ENCODE results near the gene KRT79.

KRT79 gene

DNA sequence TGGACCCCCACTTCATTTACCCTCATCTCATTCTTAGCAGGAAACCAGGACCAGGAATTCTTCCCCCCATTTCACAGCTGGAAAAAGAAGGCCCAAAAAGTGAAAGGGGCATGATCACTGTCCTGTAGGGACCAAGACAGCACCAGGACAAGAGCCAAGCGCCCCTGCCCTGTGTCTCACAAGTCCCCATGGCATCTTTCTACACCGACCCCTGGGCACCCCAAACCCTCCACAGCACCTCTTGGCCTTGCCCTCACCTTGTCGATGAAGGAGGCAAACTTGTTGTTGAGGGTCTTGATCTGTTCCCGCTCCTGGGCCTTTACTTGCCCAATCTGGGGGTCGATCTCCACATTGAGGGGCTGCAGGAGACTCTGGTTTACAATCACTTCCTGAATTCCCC, 57.7 kb downstream of the KRT79 start:
- Histone ChIP-seq H3K36me3 (no peaks in the 10 kb centered on the region), H3K27me3 (peaks cover 27% of the 10 kb centered on the region), H3K4me1 (ENCODE audit: control insufficient read depth in 1 of 2, insufficient read depth in 1 of 2, low read depth in 1 of 2, low read length in 1 of 2) (no peaks in the 10 kb centered on the region), H3K27ac (no peak overlapping the region), H3K4me3 (ENCODE audit: low read depth in 1 of 2, low read length in 1 of 2) (no peak overlapping the region), H3K9me3 (no peaks in the 10 kb centered on the region)
- TF ChIP-seq, protein P1, sequence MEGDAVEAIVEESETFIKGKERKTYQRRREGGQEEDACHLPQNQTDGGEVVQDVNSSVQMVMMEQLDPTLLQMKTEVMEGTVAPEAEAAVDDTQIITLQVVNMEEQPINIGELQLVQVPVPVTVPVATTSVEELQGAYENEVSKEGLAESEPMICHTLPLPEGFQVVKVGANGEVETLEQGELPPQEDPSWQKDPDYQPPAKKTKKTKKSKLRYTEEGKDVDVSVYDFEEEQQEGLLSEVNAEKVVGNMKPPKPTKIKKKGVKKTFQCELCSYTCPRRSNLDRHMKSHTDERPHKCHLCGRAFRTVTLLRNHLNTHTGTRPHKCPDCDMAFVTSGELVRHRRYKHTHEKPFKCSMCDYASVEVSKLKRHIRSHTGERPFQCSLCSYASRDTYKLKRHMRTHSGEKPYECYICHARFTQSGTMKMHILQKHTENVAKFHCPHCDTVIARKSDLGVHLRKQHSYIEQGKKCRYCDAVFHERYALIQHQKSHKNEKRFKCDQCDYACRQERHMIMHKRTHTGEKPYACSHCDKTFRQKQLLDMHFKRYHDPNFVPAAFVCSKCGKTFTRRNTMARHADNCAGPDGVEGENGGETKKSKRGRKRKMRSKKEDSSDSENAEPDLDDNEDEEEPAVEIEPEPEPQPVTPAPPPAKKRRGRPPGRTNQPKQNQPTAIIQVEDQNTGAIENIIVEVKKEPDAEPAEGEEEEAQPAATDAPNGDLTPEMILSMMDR (IDR thresholded peaks at IDR 0.05), result no peak

DNA sequence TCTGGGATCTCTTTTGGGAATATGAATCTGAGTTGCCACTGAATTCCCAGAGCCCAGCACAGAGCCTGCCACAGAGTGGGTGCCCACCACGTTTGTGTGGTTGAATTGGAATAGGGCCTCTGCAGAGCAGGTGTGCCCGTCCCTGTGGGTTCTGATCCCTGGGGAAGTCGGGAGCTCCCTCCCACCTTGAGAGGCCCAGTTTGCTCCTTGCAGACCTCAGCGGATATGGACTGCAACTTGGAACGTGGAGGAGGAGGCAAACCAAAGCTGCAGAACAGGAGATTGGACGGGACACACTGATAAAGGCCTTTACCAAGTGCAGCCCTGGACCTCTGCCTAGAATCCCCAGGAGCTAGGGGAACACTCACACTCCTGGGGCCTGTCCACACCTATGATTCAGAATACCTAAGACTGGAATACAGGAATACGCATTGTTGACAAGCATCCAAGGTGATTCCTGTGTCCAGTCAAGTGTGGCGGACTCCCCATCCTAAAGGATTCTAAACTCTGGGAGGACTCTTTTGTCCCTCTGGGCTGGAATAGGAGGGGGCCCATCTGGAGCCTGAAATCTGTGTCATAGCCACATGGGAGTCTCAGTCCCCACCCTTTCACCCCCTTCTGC, 59.4 kb downstream of the KRT79 start:
- Histone ChIP-seq H3K4me1 (ENCODE audit: control insufficient read depth in 1 of 2, insufficient read depth in 1 of 2, low read depth in 1 of 2, low read length in 1 of 2) (no peaks in the 10 kb centered on the region), H3K27me3 (peaks cover 10% of the 10 kb centered on the region), H3K27ac (no peak overlapping the region), H3K9me3 (no peaks in the 10 kb centered on the region), H3K36me3 (no peaks in the 10 kb centered on the region), H3K4me3 (ENCODE audit: low read depth in 1 of 2, low read length in 1 of 2) (no peak overlapping the region)
- TF ChIP-seq, protein P1 (IDR thresholded peaks at IDR 0.05), result no peak

DNA sequence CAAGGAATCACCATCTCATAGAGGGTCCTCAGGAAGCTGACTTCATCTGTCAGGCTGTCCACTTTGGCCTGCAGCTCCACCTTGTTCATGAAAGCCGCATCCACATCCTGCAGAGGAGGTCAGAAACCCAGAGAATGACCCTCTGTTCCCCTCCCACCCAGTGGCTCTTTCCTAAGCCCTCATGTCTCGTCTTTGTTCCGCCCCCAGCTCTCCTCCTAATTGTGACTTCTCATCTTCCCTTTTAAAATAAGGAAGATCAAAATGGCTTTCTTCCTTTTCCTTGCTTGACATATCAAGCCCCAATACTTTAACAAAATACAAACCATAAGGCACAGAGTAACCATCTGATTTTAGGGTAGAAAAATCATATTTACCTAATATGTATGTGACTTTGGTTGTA, 61.3 kb downstream of the KRT79 start:
- no peaks in the 10 kb centered on the region for H3K36me3 ChIP-seq
- H3K27me3 ChIP-seq, result peaks cover 10% of the 10 kb centered on the region
- TF ChIP-seq, protein P1 (IDR thresholded peaks at IDR 0.05), result no peak
- no peak overlapping the region for H3K4me3 ChIP-seq (ENCODE audit: low read depth in 1 of 2, low read length in 1 of 2)
- H3K9me3 ChIP-seq, result no peaks in the 10 kb centered on the region
- H3K27ac ChIP-seq, result no peak overlapping the region
- no peaks in the 10 kb centered on the region for H3K4me1 ChIP-seq (ENCODE audit: control insufficient read depth in 1 of 2, insufficient read depth in 1 of 2, low read depth in 1 of 2, low read length in 1 of 2)

DNA sequence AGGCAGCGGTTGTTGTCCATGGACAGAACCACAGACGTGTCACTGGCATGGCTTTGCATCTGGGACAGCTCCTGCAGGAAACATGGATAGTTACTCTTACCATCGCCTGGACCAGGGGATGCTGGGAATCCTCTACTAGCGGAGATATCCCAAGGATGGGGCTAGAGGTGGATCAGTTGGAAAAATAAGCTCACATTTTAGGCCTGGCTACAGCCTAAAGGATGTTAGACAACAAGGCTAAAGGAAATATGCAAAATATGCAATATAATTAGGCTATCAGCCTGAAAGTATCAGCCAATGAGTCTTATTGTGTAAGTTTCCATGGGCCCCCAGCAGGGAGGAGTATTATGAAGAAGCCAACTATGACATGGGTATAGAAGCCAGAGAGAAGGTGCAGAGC, 61.9 kb downstream of the KRT79 start:
- TF ChIP-seq, protein P1 (IDR thresholded peaks at IDR 0.05), result no peak
- Histone ChIP-seq H3K27ac (no peak overlapping the region), H3K36me3 (no peaks in the 10 kb centered on the region), H3K9me3 (no peaks in the 10 kb centered on the region), H3K27me3 (peaks cover 10% of the 10 kb centered on the region), H3K4me1 (ENCODE audit: control insufficient read depth in 1 of 2, insufficient read depth in 1 of 2, low read depth in 1 of 2, low read length in 1 of 2) (no peaks in the 10 kb centered on the region), H3K4me3 (ENCODE audit: low read depth in 1 of 2, low read length in 1 of 2) (no peak overlapping the region)

DNA sequence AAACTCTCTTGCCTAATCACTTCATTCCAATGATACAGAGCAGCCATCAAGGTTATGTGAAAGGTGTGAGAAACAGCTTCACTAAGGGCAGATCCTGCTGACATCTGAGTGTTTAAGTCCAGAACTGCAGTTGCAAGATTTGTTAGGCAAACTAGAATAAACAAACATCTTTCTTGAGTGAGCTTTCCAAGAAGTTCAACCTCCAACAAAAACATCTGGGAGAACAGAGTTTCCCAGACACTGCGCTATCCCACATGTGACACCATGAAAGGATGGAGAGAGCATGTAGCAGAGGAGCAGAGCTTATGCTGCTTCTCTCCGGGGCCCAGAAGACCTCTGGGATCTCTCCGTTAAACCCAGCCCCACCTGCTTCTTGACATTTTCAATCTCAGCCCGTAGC, 62.6 kb downstream of the KRT79 start:
- peaks cover 10% of the 10 kb centered on the region for H3K27me3 ChIP-seq
- TF ChIP-seq, protein P1 (IDR thresholded peaks at IDR 0.05), result no peak

More for the DNA sequence above, 62.6 kb downstream of the KRT79 start:
- Histone ChIP-seq H3K4me1 (ENCODE audit: control insufficient read depth in 1 of 2, insufficient read depth in 1 of 2, low read depth in 1 of 2, low read length in 1 of 2) (no peaks in the 10 kb centered on the region), H3K4me3 (ENCODE audit: low read depth in 1 of 2, low read length in 1 of 2) (no peak overlapping the region), H3K9me3 (no peaks in the 10 kb centered on the region), H3K27ac (no peak overlapping the region), H3K36me3 (no peaks in the 10 kb centered on the region)

Measured in neutrophil (primary cell).